Gastroesophageal sphincter (tissue), 4 donors: ENCODE data around the gene SP140. TPM values are rescaled to one million over a fixed set of nuclear protein-coding genes. Genes with fewer than 3 reads are reported as not detected.

Experiments used
- ATAC-seq: fragments of 150-250 bp; one replicate; pipeline ENCODE4 v1.9.1; 2016; ENCODE audit warnings: mild to moderate bottlenecking, moderate library complexity
- H3K27ac ChIP-seq, 4 donors: fragments of 200-600 bp; sonication (generic) in 3 of 4; 1 replicate in 3 of 4; 2 replicates in 1 of 4; pipeline ENCODE4 v1.5.1; 2016 to 2019
- H3K27me3 ChIP-seq: fragments of 200-600 bp; sonication (generic); one replicate; pipeline ENCODE4 v1.5.1; 2019
- H3K36me3 ChIP-seq, 2 donors: fragments of 200-600 bp; sonication (generic); one replicate each; pipeline ENCODE4 v1.5.1; 2019; ENCODE audit warnings: control low read depth in 1 of 2
- H3K4me1 ChIP-seq, 3 donors: fragments of 200-600 bp; sonication (generic); 1 replicate in 2 of 3; 2 replicates in 1 of 3; pipeline ENCODE4 v1.5.1; 2016 to 2019; ENCODE audit warnings: control low read depth in 2 of 3
- H3K4me3 ChIP-seq, 2 donors: fragments of 200-600 bp; sonication (generic); one replicate each; pipeline ENCODE4 v1.5.1; 2019; ENCODE audit warnings: mild to moderate bottlenecking in 1 of 2, moderate library complexity in 1 of 2
- H3K9me3 ChIP-seq, 3 donors: fragments of 200-600 bp; sonication (generic); one replicate each; pipeline ENCODE4 v1.5.1; 2017 to 2019; ENCODE audit warnings: control low read depth in 2 of 3
- EP300 ChIP-seq: sonication (generic); formaldehyde crosslinking; IDR thresholded peaks from one replicate; pipeline ENCODE4 v1.6.1; 2017; ENCODE audit warnings: antibody characterized with exemption, mild to moderate bottlenecking
- POLR2A ChIP-seq, 2 donors: fragments of 450-650 bp; IDR thresholded peaks; one replicate each; pipeline ENCODE4 v1.6.1; 2017; ENCODE audit warnings: antibody characterized with exemption in 2 of 2, mild to moderate bottlenecking in 2 of 2, moderate library complexity in 1 of 2
- POLR2AphosphoS5 ChIP-seq: sonication (generic); formaldehyde crosslinking; IDR thresholded peaks from one replicate; pipeline ENCODE4 v1.6.1; 2017; ENCODE audit warnings: antibody characterized with exemption
- WGBS, 2 donors: methylation state at CpG; one replicate each; pipeline ENCODE4 v1.1.5; 2018; ENCODE audit warnings: low coverage in 1 of 2; 5-methylcytosine and 5-hydroxymethylcytosine counted together
- total RNA-seq, 4 donors: library from RNA; depleted of rRNA; stranded (reverse); fragments of >200 nt; gene quantifications; one replicate each; pipeline ENCODE4 v1.1.0, GENCODE V29; 2016
- TF ChIP-seq, protein P1 (sequence below), 4 experiments: fragments of 200-600 bp in 2 of 4; fragments of 450-650 bp in 2 of 4; sonication (generic) in 1 of 4; IDR thresholded peaks; one replicate each; pipeline ENCODE4 v1.5.1; 2017 to 2019; ENCODE audit warnings: antibody characterized with exemption in 4 of 4, mild to moderate bottlenecking in 2 of 4, moderate library complexity in 2 of 4

SP140 gene
- total RNA-seq, 4 donors from 2014 or later: 0.92 to 2.3 (median 2.0) TPM; not detected in 1

DNA sequence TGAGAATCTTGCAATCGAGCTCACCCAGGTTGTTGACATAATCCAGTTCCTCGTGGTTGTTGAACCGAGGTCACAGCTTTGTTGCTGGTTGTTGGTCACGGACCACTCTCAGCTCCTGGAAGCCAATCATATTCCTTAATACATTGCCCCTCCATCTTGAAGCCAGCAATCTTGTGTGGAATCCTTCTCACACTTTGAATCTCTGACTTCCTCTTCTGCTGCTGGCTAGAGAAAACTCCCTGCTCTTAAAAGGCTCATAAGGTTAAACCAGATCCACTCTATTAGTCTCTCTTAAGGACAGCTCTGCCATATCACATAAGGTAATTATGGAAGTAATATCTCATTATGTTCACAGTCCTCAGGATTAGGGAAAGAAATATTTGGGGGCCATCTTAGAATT lies 41.1 kb downstream of the SP140 start:
- 74 to 87% methylated on average over 4 of the region's 4 CpGs for WGBS, 2 donors
- H3K4me3 ChIP-seq: no peak overlapping the region
- no peaks in the 10 kb centered on the region for H3K9me3 ChIP-seq
- no peaks in the 10 kb centered on the region for H3K36me3 ChIP-seq
- no peaks in the 10 kb centered on the region for H3K27me3 ChIP-seq
- H3K27ac ChIP-seq: no peak overlapping the region
- no peak for ATAC-seq
- H3K4me1 ChIP-seq: no peaks in the 10 kb centered on the region
- TF ChIP-seq POLR2AphosphoS5 (no peak), POLR2A (IDR thresholded peaks at IDR 0.05) (no peak), EP300 (no peak)
- TF ChIP-seq, protein P1, sequence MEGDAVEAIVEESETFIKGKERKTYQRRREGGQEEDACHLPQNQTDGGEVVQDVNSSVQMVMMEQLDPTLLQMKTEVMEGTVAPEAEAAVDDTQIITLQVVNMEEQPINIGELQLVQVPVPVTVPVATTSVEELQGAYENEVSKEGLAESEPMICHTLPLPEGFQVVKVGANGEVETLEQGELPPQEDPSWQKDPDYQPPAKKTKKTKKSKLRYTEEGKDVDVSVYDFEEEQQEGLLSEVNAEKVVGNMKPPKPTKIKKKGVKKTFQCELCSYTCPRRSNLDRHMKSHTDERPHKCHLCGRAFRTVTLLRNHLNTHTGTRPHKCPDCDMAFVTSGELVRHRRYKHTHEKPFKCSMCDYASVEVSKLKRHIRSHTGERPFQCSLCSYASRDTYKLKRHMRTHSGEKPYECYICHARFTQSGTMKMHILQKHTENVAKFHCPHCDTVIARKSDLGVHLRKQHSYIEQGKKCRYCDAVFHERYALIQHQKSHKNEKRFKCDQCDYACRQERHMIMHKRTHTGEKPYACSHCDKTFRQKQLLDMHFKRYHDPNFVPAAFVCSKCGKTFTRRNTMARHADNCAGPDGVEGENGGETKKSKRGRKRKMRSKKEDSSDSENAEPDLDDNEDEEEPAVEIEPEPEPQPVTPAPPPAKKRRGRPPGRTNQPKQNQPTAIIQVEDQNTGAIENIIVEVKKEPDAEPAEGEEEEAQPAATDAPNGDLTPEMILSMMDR (IDR thresholded peaks at IDR 0.05): no peak

DNA sequence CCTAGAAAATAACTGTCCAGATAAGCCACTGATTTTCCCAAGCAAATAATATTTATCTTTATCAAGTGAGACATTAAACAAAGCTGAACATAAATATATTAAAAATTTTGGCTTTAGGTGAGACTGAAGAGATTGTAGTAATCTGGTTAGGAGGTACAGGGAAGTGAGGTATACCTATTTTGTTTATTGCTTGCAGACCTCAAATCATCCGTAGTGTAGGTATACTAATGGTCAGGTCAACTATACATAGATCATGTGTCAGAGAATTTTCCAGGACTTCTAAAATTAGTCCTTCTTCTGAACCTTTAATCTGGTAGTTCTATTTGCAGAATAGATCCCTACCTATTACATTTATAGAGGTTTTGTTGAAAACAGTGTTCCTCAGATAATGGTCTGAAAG lies 41.5 kb downstream of the SP140 start:
- Histone ChIP-seq H3K36me3 (no peaks in the 10 kb centered on the region), H3K4me1 (no peaks in the 10 kb centered on the region), H3K27ac (no peak overlapping the region), H3K27me3 (no peaks in the 10 kb centered on the region), H3K9me3 (no peaks in the 10 kb centered on the region), H3K4me3 (no peak overlapping the region)
- 72 to 100% methylated on average over 1 of the region's 1 CpG for WGBS, 2 donors
- ATAC-seq: no peak
- TF ChIP-seq, protein P1 (IDR thresholded peaks at IDR 0.05): no peak
- no peak for TF ChIP-seq POLR2AphosphoS5

DNA sequence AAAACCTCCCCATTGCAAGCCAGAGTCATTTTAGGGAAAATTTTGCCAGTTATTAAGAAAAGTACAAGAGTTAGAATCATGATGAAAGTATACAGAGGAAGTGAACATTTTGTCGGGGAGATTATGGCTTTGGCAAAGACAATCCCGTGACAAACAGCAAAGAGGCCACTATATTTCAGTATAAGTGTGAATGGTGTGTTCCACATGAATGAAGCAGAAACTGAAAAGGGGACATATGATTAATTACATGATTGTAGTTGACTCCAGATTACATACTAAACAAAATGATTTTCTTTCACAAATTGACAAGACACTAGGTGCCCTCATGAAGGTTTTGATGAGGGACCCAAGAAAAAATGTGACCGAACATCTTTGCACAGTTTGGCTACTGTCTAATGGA lies 42.0 kb downstream of the SP140 start:
- H3K27me3 ChIP-seq: no peaks in the 10 kb centered on the region
- no peak overlapping the region for H3K4me3 ChIP-seq
- TF ChIP-seq EP300 (no peak), POLR2A (IDR thresholded peaks at IDR 0.05) (no peak), POLR2AphosphoS5 (no peak)
- TF ChIP-seq, protein P1 (IDR thresholded peaks at IDR 0.05): no peak
- WGBS, 2 donors: 60 to 76% methylated on average over 3 of the region's 3 CpGs
- no peaks in the 10 kb centered on the region for H3K36me3 ChIP-seq
- no peak for ATAC-seq
- H3K4me1 ChIP-seq: no peaks in the 10 kb centered on the region
- no peaks in the 10 kb centered on the region for H3K9me3 ChIP-seq
- no peak overlapping the region for H3K27ac ChIP-seq

DNA sequence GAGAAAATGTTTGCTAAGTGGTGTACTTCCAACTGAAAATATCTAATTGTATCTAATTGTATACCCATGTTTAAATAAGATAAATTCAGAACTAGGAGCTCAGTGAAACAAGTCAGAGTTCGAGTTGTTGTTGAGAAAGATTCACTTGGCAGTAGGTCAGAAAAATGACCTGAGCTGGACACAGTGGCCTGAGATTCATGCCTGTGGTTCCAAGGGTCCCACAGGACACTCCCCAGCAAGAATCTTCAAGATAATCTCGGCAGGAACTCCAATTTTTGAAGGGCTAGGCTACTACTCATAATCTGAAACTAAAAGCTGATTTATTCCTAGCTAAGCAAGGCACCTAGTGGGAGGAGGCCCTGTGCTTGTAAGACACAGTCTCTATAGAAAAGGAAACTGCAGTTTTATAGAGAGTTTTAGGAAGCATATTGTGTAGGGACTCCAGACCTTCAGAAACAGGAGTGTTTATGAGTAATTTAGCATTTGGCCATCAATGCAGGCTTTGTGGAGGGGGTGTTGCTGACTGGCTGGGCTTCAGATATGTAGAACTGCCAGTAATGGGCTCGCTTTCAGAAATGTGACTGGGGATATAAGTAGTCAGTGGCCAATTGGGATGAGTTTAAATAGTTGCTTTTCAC lies 43.2 kb downstream of the SP140 start:
- WGBS, 2 donors: 45 to 57% methylated on average over 3 of the region's 3 CpGs
- no peaks in the 10 kb centered on the region for H3K9me3 ChIP-seq
- H3K27ac ChIP-seq: no peak overlapping the region
- no peak for ATAC-seq
- no peak overlapping the region for H3K4me3 ChIP-seq
- H3K27me3 ChIP-seq: no peaks in the 10 kb centered on the region
- TF ChIP-seq, protein P1 (IDR thresholded peaks at IDR 0.05): no peak
- TF ChIP-seq POLR2AphosphoS5 (no peak), EP300 (no peak)
- H3K4me1 ChIP-seq: no peaks in the 10 kb centered on the region
- no peaks in the 10 kb centered on the region for H3K36me3 ChIP-seq

DNA sequence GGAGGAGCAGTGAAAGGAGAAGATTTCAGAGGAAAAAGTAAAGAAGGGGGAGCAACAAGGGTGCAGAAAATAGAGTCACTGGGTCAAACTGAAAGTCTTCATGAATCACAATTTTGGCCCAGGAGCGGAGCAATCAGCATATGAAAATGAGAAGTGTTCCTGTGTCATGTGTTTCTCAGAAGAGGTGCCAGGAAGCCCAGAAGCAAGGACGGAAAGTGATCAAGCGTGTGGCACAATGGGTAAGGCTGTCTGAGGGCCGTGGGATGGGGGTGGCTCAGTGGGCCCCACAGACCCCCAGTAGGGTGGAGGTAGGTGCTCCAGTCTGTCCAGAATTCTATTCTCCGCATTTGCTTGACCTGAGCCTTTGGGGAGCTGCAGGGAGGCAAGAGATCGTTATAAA lies 44.2 kb downstream of the SP140 start:
- Histone ChIP-seq H3K27me3 (no peaks in the 10 kb centered on the region), H3K4me1 (no peaks in the 10 kb centered on the region), H3K27ac (no peak overlapping the region), H3K9me3 (no peaks in the 10 kb centered on the region), H3K4me3 (no peak overlapping the region), H3K36me3 (no peaks in the 10 kb centered on the region)
- TF ChIP-seq, protein P1 (IDR thresholded peaks at IDR 0.05): no peak
- TF ChIP-seq POLR2AphosphoS5: no peak
- TF ChIP-seq EP300: no peak
- no peak for TF ChIP-seq POLR2A (IDR thresholded peaks at IDR 0.05)
- 78 to 80% methylated on average over 3 to 6 of the region's 6 CpGs for WGBS, 2 donors
- ATAC-seq: no peak
